Measurements from ENCODE around the gene FRMD4B. TPM values are rescaled to one million over a fixed set of nuclear protein-coding genes. Genes with fewer than 3 reads are reported as not detected.

Gene FRMD4B
- total RNA-seq, 3 donors from 2014 or later: 31.1 to 49.5 (median 35.0) TPM

DNA sequence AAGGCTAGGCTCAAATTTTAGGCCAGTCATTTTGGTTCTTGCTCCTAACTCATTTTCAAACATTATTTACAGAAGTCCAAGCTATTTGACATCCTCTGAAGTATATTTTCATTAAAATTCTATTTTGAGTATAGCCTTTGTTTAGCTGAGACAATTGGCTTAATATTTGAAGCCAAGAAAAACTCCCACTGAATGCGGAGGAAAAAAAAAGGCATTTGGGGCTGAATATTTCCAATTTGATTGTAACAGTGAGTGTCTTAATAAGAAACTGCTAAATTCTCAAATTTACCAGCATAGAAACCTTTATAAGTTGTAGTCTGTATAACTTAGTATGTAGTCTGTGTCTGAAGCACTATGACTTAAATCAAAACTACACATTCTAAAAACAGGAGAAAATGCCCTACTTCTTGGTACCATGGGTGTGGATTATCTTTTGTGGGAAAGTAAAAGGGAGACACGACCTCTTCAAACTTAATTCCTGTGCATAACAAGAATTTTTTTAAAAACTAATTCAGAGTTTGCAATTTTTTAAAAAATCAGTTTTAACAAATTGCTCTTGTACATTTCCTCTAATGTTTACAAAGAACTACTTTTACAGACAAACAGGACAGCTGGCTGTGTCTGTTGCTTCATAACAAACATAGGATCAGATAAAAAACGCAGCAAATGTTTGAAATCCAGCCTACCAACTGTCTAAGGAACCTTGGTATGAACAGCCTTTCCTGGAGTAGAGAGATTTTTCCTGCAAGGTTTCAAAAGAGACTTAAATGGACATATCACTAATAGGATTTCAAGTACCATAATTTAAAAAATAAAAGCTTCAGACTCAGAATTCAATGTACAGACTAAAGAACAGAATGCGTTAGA lies 210.8 kb downstream of the FRMD4B start:
- no peak overlapping the region for H3K4me3 ChIP-seq
- peaks cover 0 to 3% of the 10 kb centered on the region in 2 donors for H3K4me1 ChIP-seq
- intact Hi-C loops (cut with DNase I; ENCODE audit: low total_unique reads): no loop called here
- no peak for DNase-seq (ENCODE audit: low spot score in 2 of 2)
- H3K36me3 ChIP-seq: no peaks in the 10 kb centered on the region
- H3K9me3 ChIP-seq: no peaks in the 10 kb centered on the region
- peak overlapping the region in 1 of 2 donors; percentile 4 for H3K27ac ChIP-seq
- H3K27me3 ChIP-seq: no peaks in the 10 kb centered on the region
- TF ChIP-seq, protein P1, sequence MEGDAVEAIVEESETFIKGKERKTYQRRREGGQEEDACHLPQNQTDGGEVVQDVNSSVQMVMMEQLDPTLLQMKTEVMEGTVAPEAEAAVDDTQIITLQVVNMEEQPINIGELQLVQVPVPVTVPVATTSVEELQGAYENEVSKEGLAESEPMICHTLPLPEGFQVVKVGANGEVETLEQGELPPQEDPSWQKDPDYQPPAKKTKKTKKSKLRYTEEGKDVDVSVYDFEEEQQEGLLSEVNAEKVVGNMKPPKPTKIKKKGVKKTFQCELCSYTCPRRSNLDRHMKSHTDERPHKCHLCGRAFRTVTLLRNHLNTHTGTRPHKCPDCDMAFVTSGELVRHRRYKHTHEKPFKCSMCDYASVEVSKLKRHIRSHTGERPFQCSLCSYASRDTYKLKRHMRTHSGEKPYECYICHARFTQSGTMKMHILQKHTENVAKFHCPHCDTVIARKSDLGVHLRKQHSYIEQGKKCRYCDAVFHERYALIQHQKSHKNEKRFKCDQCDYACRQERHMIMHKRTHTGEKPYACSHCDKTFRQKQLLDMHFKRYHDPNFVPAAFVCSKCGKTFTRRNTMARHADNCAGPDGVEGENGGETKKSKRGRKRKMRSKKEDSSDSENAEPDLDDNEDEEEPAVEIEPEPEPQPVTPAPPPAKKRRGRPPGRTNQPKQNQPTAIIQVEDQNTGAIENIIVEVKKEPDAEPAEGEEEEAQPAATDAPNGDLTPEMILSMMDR (IDR thresholded peaks at IDR 0.05): no peak
- TF ChIP-seq POLR2AphosphoS5 (IDR thresholded peaks at IDR 0.05) (no peak), POLR2A (IDR thresholded peaks at IDR 0.05) (no peak)

DNA sequence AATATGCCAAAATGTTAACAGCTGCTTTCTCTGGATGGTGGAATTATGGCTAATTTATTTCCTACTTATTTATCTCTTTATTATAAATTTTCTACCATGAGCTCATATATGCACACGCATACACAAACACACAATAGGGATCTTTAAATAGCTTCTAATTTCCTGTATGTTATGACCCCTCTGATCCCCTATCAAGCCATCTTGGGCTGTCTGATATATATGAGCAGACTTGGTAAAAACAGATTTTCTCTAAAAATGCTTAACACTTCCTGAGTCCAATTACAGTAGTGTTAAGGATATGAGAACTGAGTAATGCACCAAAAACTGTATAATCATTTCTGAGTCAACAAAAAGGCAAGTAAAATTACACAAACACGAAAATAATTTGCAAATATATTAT lies 211.4 kb downstream of the FRMD4B start:
- H3K4me1 ChIP-seq: peaks cover 0 to 3% of the 10 kb centered on the region in 2 donors
- intact Hi-C loops (cut with DNase I; ENCODE audit: low total_unique reads): no loop called here
- peak overlapping the region in 1 of 2 donors; percentile 4 for H3K27ac ChIP-seq

DNA sequence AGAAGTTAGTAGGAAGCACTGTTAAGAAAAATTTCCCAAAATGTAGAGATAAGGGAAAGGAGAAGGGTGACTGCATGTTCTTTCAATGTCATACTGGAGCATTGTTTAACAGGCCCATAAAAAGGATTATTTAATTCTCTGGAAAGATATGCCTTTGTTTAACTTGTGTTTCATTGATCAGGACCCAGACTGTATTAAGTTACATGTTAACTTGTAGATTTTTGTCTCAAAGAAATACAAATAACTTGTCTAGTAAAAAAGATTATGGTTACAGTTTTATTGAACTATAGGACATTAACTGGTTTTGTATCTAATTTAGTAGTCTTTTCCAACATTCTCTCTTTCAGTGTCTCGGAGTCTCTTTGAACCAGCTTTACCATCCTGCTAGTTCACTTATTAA lies 213.8 kb downstream of the FRMD4B start:
- TF ChIP-seq POLR2AphosphoS5 (IDR thresholded peaks at IDR 0.05) (no peak), POLR2A (IDR thresholded peaks at IDR 0.05) (no peak)
- TF ChIP-seq, protein P1 (IDR thresholded peaks at IDR 0.05): no peak
- no peak for DNase-seq (ENCODE audit: low spot score in 2 of 2)
- H3K9me3 ChIP-seq: no peaks in the 10 kb centered on the region
- no peaks in the 10 kb centered on the region for H3K4me1 ChIP-seq
- intact Hi-C loops (cut with DNase I; ENCODE audit: low total_unique reads): no loop called here
- H3K27me3 ChIP-seq: no peaks in the 10 kb centered on the region
- H3K36me3 ChIP-seq: no peaks in the 10 kb centered on the region
- no peak overlapping the region for H3K27ac ChIP-seq
- H3K4me3 ChIP-seq: no peak overlapping the region

More for the DNA sequence above, 211.4 kb downstream of the FRMD4B start:
- H3K9me3 ChIP-seq: no peaks in the 10 kb centered on the region
- no peak overlapping the region for H3K4me3 ChIP-seq
- H3K36me3 ChIP-seq: no peaks in the 10 kb centered on the region
- DNase-seq (ENCODE audit: low spot score in 2 of 2): no peak
- TF ChIP-seq POLR2AphosphoS5 (IDR thresholded peaks at IDR 0.05): no peak
- no peak for TF ChIP-seq POLR2A (IDR thresholded peaks at IDR 0.05)
- TF ChIP-seq, protein P1 (IDR thresholded peaks at IDR 0.05): no peak
- H3K27me3 ChIP-seq: no peaks in the 10 kb centered on the region

DNA sequence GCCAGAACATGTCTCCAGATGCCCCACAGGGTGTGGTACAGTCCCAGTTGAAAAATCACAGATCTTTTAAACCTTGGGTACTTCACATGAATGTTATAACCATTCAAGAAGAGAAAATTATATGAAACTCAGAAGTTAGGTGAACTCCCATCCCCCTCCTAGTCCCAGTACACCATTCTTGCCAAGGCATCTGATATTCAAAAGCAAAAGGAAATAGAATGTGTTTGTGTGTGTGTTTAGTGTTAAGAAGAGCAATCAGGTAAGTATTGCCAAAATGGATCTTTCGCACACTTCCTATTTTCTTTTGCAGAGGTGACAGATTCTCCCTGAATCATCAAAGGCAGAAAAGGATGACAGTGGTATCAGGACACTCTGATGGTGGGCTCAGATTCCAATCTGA lies 219.4 kb downstream of the FRMD4B start:
- Histone ChIP-seq H3K27me3 (no peaks in the 10 kb centered on the region), H3K36me3 (no peaks in the 10 kb centered on the region), H3K4me1 (no peaks in the 10 kb centered on the region), H3K27ac (no peak overlapping the region), H3K9me3 (no peaks in the 10 kb centered on the region), H3K4me3 (no peak overlapping the region)
- TF ChIP-seq POLR2AphosphoS5 (IDR thresholded peaks at IDR 0.05): no peak
- TF ChIP-seq, protein P1 (IDR thresholded peaks at IDR 0.05): no peak
- no peak for TF ChIP-seq POLR2A (IDR thresholded peaks at IDR 0.05)
- DNase-seq (ENCODE audit: low spot score in 2 of 2): no peak
- intact Hi-C loops (cut with DNase I; ENCODE audit: low total_unique reads): loop anchor here (10.0 kb wide), 1 partner anchor 138 kb away; no protein-coding TSS in a partner anchor

- Histone ChIP-seq H3K4me3 (no peak overlapping the region), H3K27ac (no peak overlapping the region), H3K27me3 (no peaks in the 10 kb centered on the region), H3K36me3 (no peaks in the 10 kb centered on the region), H3K9me3 (no peaks in the 10 kb centered on the region), H3K4me1 (no peaks in the 10 kb centered on the region)
- no peak for DNase-seq (ENCODE audit: low spot score in 2 of 2)
- intact Hi-C loops (cut with DNase I; ENCODE audit: low total_unique reads): loop anchor here (10.0 kb wide), 1 partner anchor 139 kb away; no protein-coding TSS in a partner anchor
- TF ChIP-seq POLR2AphosphoS5 (IDR thresholded peaks at IDR 0.05) (no peak), POLR2A (IDR thresholded peaks at IDR 0.05) (no peak)
- TF ChIP-seq, protein P1 (IDR thresholded peaks at IDR 0.05): no peak
Observed at GRCh38 chr3:69165744-69166143, 220.1 kb downstream of the FRMD4B start.
